Dermis microvascular lymphatic vessel endothelial cell (primary cell): Measurements from ENCODE around the gene NAV2. TPM values are rescaled to one million over a fixed set of nuclear protein-coding genes. Genes with fewer than 3 reads are reported as not detected.
A peak's percentile ranks its signal among the peaks of the same experiment; 100 is the strongest.
"Not testable (repeated sequence)": the region's sequence is repeated elsewhere in the genome, so short reads cannot be mapped to it uniquely, and the experiment has no call there.

Source experiments
- DNase-seq, 2 donors: peaks; one replicate each; pipeline versions ENCODE4 v3.0.0 to v3.0.0-alpha.2; 2010; ENCODE audit warnings: low read depth in 2 of 2
- total RNA-seq: library from RNA; depleted of rRNA; stranded (reverse); fragments of >200 nt; gene quantifications from 2 replicates; pipeline ENCODE4 v1.2.1, GENCODE V29; 2014

Gene NAV2
- total RNA-seq, 1 donor from 2014 or later, result 3.2 TPM

DNA sequence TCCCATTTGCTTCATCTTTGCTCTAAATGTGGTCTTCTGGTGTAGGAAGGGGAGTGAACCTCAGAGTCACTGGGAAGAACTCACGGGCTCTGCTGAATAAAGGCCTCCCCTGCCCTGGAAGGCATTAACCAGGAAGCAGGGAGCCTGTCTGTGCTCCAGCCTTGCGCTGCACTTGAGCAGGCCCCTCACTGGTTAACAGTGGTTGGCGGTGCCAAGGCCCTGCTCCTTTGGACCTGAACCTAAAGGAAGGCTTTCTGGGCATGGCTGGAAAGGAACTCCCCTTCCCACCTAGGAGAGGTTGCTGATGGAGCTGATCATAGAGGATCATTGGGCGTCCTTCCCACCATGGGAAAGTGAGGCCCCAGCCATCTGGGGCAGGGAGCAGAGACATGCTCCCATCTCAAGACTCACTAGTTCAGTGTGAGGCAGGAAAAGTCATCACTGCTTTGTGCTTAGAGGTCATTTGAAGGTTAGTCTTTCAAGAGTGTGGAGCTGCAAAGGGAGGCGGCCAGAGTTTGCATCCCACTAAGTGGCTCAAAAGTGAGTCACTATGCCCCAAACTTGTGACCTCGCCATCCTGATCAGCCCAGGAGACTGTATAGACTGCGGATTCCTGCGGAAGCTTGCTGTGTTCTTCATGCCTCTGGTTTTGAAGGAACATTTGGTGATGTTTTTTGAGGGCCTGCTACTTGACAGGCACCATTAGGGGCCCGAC is 397.3 kb downstream of the NAV2 start:
- DNase-seq, result peak in 1 of 2 donors; percentile 43

DNA sequence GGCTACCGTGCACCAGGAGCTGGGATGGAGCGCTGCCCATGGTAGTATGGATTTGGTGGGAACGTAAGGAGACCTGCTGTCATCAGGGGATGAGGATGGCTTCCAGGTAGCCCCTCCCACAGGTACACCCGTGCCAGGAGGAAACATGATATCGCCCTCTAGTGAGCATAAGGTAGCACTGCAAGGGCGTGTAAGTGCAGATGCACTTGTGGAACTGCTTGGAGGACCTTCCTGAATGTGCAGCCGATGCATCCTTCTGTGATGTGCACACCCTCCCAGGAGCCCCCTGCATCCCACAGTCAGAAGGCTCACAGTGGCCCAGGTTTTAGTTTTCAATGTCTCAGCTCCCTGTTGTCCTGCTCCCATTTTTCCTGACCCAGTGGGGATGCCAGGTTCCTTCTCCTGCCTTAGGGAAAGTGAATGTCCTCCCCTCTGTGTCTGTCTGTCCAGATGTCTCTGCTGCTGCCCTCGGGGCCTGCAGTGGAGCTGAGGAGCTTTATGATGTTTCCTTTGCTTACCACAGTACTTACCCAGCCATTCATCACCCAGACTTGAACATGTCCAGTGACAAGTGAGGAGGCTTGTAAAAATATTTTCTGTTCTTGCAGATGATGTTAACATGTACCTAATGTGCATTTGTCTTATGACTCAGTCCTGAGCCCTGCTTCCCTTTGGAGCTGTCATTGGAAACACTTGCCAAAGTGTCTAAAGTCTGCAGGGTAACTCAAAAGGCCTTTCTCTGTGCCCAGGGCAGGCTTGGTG is 398.5 kb downstream of the NAV2 start:
- DNase-seq, result peak in 1 of 2 donors; percentile 63

DNA sequence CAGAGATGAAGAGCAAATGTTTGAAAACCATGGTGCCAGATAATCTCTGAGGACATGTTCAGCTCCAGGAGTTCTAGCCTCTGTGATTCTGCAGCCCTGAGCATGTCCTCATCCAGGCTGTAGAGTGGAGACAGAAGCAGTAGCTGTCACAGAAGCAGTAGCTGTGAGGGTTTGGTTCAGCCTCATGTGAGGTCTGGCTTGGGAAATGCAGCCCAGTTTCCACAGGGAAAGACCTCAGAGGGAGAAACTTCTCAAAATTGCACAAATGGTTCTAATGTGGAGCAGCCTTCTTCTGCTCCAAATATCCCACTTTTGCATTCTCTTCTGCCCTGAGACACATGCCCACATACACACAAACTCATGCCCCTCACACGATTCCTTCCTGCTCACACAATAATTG is 399.2 kb downstream of the NAV2 start:
- DNase-seq, result no peak

DNA sequence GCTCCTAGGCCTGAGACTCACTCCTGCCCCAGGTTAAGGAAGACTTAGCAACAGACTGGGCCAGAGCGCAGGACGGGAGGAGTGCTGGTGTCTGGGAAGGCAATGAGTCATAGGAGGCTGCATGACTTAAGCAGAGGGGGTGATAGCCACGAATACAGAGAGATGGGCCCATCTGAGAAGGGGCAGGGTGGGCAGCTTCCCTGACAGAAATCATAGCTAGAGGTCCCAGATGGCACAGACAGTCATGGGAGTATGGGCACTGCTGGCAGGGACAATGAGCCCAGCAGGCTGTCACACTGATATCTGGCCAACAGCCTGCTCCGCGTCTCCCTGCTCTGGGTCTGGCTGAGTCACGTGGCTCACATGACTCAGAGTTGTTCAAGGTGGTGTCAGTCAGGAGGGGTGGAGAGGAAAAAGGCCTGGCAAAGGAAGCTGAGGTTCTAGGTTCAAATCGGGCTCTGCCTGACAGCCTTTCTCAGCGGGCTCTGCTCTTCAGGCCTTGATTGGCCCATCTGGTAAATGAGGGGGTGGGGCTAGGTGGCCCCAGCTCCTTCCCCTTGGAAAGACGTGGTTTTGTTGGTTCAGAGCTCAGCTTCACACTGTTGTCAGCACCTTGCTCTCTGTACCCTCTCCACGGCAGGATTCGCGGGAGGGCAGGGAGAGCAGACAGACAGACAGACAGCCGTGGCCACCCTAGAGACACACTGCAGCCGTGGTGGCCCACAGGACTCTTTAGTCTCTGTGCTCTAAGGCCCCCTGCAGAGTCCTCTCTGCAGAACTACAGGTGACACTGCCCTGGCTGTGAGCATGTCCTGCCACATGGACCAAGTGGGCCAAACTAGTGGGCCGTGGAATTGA is 399.9 kb downstream of the NAV2 start:
- DNase-seq, result peak; percentile 73 to 96

DNA sequence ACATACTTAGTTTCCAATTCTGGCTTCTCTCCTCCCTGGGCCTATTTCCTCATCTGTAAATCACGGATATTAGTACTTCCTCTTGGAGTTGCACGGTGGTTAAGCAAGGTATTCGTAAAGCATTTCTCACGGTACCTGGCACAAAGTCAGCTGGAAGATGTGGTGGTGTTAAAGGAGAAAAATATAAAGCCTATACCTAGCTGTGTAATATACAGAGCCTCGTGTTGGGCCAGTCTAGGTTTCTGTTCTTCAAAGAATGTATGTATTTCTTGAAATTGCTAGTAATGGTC is 400.5 kb downstream of the NAV2 start:
- peak in 1 of 2 donors; percentile 25 for DNase-seq

DNA sequence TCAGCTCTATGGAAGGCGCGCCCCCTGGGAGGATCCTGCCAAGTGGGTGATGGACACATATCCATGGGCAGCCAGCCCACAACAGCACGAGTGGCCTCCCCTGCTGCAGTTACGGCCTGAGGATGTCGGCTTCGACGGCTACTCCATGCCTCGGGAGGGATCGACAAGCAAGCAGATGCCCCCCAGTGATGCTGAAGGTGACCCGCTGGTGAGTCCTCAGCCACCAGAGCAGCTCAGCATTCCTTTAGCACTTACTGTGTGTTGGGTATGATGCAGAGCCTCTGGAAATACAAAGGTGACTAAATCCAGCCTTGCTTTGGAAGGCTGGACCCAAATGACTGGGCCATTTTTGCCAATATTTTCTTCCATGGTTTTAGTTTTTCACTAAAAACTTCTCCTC is 402.0 kb downstream of the NAV2 start:
- no peak for DNase-seq

DNA sequence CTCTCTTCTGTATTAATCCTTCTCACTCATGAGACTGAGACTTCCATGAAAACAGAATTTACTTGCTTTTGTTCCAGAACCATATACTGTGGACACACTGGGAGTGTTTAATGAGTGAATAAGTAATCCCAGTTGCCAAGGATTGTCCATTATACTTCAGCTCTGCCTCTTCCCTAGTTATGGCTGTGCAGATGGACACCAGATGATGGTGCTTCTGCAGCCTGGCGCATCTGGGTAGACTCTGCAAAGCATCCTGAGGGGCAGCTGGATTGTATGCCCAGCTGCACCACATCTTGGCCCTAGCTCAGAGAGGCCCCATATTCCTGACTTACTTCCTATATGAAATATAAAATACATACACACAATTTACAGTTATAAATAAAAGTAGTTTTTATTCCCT is 404.2 kb downstream of the NAV2 start:
- no peak for DNase-seq

DNA sequence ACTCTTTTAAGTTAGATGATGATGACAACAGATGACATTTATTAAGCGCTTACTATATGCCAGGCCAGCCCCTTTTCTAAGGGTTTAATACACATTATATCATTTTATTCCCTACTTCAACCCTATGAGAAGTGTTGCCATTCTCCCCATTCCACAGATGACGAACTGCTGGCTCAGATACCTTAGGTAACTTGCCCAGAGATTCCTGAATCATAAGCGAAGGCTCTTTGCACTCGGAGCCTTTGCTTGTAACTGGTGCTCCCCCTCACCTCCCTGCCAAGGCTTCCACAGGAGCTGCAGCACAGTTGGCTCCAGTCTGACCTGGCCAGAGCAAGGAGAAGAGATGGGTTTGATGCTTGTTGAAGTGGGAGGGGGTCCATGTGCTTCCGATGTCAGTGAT is 404.7 kb downstream of the NAV2 start:
- no peak for DNase-seq

DNA sequence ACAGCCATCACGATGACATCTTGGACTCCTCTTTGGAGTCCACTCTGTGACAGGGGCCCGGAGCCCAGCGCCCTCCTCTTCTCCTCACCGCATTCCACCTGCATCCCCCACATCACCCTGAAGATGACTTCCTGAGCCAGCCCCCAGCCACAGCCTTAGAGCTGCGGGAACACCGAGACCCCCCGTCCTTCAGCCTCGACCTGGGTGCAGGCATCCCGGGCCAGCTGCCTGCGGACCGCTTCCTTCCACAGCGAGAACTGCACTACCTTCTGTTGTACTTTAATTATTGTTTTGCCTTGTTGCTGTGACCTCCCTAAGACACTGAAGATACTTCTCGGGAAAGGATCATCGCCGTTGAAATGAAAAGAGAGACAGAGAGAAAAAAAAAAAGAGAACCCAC is 405.6 kb downstream of the NAV2 start:
- DNase-seq, result no peak

DNA sequence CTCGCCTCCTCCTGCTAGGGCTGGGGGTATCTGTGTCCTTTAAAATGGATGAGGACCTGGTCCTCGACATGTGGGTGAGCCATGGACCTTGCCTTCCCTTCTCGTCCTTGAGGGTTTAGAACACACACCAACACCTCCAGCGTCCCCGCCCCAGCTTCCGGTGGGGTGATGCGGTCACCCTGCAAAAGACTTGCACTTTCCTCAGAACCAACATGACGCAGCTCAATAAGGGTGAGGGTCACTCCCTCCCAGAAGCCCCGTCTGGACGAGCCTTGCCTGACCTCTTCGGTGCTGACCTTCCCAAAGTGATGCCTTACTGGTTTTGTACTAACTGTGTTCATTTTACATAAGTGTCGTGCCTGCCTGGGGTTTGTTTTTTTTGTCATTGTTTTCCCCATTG is 406.7 kb downstream of the NAV2 start:
- DNase-seq, result no peak

DNA sequence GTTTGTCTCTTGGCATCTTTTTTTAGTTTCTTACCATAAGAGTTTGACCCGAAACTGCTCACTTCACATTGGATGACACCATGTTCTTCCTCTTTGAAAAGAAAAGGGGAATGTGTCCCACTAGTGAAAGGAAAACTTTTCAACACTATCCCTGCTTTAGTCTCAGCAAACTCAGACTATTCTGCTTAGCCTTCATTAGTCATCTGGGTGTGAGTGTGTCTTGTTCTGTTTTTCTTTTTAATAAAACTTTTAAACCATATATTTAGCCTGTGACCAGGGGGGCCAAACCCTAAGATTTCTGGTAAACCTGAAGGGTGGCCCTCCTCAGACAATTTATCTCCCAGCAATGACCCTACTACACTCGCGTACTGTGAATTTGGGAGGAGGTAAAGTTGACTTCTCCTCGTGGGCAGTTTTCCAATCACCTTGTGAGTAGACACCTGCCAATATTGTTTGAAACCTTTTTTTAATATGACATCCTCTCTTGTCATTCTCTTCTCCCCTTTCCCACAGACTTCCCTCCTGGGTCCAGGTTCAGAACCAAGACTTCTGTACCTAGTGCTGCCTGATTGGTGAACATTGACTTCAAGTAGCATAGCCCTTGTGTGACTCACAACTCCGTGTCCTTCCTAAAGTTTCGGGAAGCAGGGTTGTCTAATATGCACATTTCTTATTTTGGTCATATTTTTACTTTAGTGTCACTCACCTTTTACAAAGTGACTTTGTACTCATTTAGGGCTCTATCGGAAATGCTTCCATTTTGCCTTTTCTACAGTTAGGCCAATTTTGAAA is 407.7 kb downstream of the NAV2 start:
- DNase-seq, result no peak

DNA sequence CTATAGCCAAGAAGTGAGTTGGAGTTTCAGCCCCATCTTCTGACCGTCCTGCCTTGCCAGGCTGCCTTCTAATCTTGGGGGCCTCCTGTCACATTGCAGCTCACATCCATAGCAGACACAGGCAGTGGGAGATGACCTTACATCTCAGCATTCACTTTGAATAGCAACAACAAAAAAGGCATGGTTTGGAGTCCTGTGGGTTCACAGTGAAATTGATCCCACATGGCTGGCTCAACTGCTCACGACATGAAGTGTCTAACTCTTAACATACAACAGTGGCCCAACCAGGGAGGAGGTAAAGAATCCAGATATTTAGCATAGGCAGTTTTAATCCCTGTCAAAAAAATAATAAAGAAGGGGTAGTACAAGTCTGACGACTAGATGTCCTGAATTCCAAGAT is 409.5 kb downstream of the NAV2 start:
- no peak for DNase-seq

DNA sequence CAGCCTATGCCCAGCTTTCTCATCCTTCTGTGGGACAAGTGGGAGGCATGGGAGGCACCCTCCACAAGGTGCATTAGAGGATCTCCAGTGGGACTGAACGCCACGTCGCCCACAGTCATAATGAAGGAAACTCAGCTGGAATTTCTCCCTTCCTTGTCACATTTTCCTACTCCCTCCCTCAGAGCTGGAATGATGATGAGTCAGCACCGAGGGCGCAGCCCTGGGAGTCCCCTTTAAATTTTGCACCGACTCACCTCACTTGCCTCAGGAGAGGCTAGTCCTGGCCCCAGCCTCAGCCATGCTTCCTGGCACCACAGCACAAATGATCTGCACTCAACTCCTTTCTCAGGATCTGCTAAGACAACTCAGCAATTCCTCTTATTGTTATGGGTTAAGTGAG is 413.3 kb downstream of the NAV2 start:
- no peak for DNase-seq

DNA sequence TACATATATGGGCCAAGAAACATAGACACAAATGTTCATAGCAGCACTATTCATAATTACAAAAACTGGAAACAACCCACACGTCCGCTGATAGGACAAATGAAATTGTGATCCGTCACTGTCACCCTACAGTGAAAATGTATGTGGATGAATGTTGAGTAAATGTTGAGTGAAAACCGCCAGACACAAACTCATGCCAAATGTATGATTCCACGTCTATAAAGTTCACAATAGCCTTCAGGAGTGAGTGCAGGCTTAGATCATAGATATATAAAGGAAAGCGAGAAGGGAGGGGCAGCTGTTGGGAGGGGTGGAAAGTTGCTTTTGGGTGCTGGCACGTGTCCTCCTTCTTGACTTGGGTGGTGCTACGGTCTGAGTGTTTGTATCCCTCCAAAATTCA is 414.1 kb downstream of the NAV2 start:
- DNase-seq, result no peak

DNA sequence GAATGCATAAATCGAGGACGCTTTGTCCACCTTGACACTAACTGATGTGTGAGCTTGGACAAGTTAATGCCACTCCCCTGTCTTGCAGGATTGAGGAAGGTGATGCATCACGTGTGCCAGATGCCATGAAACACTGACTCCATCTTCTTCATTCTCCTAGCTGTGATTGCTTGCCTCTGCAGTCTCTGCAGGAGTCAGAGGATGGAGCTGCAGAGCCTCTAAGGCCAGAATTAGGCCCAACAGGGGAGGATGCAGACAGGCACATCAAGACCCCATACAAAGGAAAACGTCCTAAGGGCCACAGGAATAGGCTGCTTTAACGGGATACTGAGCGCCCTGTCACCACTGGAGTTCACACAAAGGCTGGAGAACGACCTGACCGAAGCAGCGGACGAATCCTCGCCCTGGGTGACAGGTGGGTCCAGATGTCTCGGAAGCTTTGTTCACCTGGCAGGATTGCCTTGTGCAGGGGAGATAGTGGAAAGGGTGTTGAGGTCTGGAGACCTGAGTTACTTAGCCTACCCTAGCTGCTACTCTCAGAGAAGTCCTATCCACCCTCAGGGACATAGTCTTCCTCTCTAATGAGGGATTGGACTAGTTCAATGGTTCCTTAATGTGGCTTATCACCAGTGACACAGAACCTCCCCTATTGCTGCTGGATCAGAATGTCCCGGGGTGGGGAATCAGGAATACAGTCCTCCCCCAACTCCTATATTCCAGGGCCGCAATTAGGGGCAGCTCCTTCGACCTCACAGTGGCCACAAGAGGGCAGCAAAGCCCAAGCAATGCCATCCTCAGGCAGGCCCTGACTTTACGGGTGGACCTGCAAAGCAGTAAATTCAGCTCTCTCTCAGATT is 415.3 kb downstream of the NAV2 start:
- peak; percentile 41 to 73 for DNase-seq

DNA sequence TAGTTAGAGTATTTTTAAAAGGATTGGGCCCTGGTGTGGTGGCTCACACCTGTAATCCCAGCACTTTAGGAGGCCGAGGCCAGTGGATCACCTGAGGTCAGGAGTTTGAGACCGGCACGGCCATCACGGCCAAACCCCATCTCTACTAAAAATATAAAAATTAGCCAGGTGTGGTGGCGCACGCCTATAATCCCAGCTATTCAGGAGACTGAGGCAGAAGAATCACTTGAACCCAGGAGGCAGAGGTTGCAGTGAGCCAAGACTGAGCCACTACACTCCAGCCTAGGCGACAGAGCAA is 415.8 kb downstream of the NAV2 start:
- not testable (repeated sequence) for DNase-seq

DNA sequence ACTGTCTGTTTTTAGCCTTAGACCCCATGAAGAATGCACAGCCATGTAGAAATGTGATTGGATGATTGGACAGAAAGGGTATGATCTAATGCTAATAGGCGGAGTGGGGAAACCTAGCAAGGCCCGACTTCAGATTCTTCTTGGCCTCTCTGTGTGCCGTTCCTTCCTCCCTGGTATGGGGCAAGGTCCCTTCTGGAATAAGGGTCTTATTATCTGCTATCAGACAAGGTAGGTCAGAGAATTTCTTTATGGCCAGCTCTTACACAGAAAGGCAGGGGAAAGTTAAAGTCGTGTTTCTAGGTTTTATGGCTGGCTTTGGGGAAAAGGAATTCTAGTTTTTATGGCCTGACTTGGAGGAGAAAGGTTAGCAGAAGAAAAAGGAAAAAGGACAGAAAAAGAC is 417.0 kb downstream of the NAV2 start:
- no peak for DNase-seq

DNA sequence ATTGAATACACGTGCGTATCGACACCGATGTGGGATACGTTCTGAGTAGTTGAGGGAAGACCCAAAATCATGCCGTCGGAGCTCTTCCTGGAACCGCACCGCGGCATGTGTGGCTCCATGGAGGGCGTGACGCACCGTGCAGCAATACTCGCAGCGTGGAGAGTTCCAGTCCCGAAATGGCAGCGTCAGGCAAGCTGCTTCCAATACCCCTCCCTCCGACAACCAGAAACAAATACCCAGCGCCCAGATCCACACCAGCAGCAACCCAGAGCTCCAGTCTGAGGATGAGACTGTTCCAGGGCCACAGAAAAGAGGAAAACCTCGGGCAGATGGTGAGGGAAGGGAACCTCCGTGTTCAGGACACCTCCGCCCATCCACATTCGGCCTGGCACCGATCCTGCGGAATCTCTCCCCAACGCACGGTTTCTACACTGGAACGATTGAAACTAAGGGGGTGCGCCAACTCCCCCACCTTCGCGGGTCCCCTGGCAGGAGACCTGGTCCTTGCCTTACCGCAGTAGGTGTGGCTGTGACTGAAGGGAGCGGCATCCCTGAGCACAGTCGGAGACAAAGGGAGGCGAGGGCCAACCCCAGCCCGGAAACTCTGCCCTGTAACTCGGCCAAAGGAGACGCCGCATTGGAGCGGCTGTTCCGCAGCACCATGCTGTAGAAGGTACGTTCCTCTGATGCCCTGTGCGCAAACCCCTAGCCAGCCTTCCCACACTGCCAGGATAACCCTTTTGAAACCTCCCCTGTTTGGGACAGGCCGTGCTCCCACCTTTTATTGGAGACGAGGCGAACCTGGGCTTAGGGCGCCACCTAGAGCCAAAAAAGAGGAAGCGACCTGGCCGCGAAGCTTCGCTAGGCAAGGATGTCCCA is 419.4 kb downstream of the NAV2 start:
- peak; percentile 28 to 61 for DNase-seq

DNA sequence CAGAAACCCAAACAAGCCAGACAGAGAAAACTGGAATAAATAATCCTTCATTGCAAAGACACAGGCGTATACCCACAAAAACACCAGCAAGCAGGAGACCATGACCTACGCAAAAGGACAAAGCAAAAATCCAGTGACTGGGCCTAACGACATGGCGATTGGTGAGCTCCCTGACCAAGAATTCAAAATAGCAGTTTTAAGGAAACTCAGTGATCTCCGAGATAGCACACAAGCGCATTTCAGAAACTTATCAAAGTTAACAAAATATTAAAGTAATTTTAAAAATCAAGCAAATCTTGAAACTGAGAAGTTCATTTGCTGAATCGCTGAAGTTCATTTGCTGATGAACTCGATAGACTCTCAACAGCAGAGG is 420.0 kb downstream of the NAV2 start:
- DNase-seq, result no peak
